B cell (primary cell): ENCODE measurements around the gene DCLK1. TPM values are rescaled to one million over a fixed set of nuclear protein-coding genes. Genes with fewer than 3 reads are reported as not detected.

Experiments
- ATAC-seq: fragments of 200-7000 bp; cut with Tn5 transposase; one replicate; pipeline ENCODE4 v1.10.0; 2021; ENCODE audit warnings: low read depth, mild to moderate bottlenecking, moderate number of reproducible peaks, moderate library complexity
- CTCF ChIA-PET: fragments of 350-600 bp; sonication (Branson Sonifier 250); formaldehyde crosslinking; loops from one replicate; lab custom pipeline; 2021; ENCODE audit warnings: antibody characterized with exemption, inconsistent platforms; lab: Charles Lee
- POLR2A ChIA-PET: fragments of 350-600 bp; sonication (Branson Sonifier 250); formaldehyde crosslinking; loops from one replicate; lab custom pipeline; 2021; ENCODE audit warnings: antibody characterized with exemption; lab: Charles Lee
- DNase-seq: peaks from one replicate; pipeline ENCODE4 v3.0.0; 2013
- H2AFZ ChIP-seq: 2 replicates; pipeline ENCODE4 v1.6.1; 2012; ENCODE audit warnings: mild to moderate bottlenecking, low read depth, low read length; ENCODE audit not compliant: insufficient read depth, poor library complexity, severe bottlenecking
- H3K27ac ChIP-seq, 2 donors: 1 replicate in 1 of 2; 2 replicates in 1 of 2; pipeline ENCODE4 v1.5.1; 2012 to 2013; ENCODE audit warnings: low read length in 2 of 2, mild to moderate bottlenecking in 2 of 2, moderate library complexity in 1 of 2
- H3K27me3 ChIP-seq, 4 experiments: fragments of 200-600 bp in 1 of 4; sonication (generic) in 1 of 4; replicated peaks in 1 of 4; 1 replicate in 2 of 4; 2 replicates in 2 of 4; pipeline versions ENCODE4 v1.6.1 to v1.7.0; 2013 to 2016; ENCODE audit warnings: low read length in 3 of 4, mild to moderate bottlenecking in 2 of 4, mixed read lengths in 1 of 4, moderate library complexity in 1 of 4; ENCODE audit not compliant: insufficient read depth in 4 of 4, control insufficient read depth in 3 of 4; ENCODE audit errors: control extremely low read depth in 1 of 4
- H3K36me3 ChIP-seq, 2 experiments: replicated peaks in 1 of 2; 1 replicate in 1 of 2; 2 replicates in 1 of 2; pipeline versions ENCODE4 v1.6.1 to v1.7.1; 2013; ENCODE audit warnings: low read length in 1 of 2; ENCODE audit not compliant: insufficient read depth in 2 of 2, control insufficient read depth in 1 of 2; ENCODE audit errors: control extremely low read depth in 1 of 2, extremely low read depth in 1 of 2
- H3K4me1 ChIP-seq, 2 donors: fragments of 200-600 bp in 1 of 2; sonication (generic) in 1 of 2; 1 replicate in 1 of 2; 2 replicates in 1 of 2; pipeline versions ENCODE4 v1.5.1 to v1.6.1; 2013 to 2017; ENCODE audit warnings: low read length in 2 of 2; ENCODE audit not compliant: control insufficient read depth in 2 of 2, insufficient read depth in 2 of 2
- H3K4me2 ChIP-seq: replicated peaks from 2 replicates; pipeline ENCODE3; 2012; ENCODE audit warnings: mild to moderate bottlenecking, low read depth, low read length; ENCODE audit not compliant: poor library complexity, severe bottlenecking
- H3K4me3 ChIP-seq, 5 experiments: fragments of 200-600 bp in 1 of 5; sonication (generic) in 1 of 5; 1 replicate in 3 of 5; 2 replicates in 2 of 5; pipeline versions ENCODE4 v1.5.1 to v1.7.0; 2011 to 2016; ENCODE audit warnings: low read length in 4 of 5, mild to moderate bottlenecking in 4 of 5, low read depth in 2 of 5, control low read depth in 1 of 5, moderate library complexity in 1 of 5; ENCODE audit not compliant: insufficient read depth in 1 of 5; ENCODE audit errors: control extremely low read depth in 1 of 5, extremely low read depth in 1 of 5
- H3K79me2 ChIP-seq: fragments of 200-600 bp; sonication (generic); one replicate; pipeline ENCODE4 v1.6.0; 2016; ENCODE audit warnings: low read length; ENCODE audit not compliant: control insufficient read depth, insufficient read depth
- H3K9ac ChIP-seq: fragments of 200-600 bp; sonication (generic); 2 replicates; pipeline ENCODE4 v1.6.1; 2017; ENCODE audit warnings: mild to moderate bottlenecking, low read length, moderate library complexity
- H3K9me3 ChIP-seq, 3 donors: one replicate each; pipeline versions ENCODE4 v1.6.1 to v1.7.1; 2013; ENCODE audit warnings: low read length in 2 of 3; ENCODE audit not compliant: control insufficient read depth in 2 of 3, insufficient read depth in 1 of 3; ENCODE audit errors: control extremely low read depth in 1 of 3
- H4K20me1 ChIP-seq: 2 replicates; pipeline ENCODE4 v1.6.0; 2012; ENCODE audit warnings: mild to moderate bottlenecking, low read length; ENCODE audit not compliant: insufficient read depth, control insufficient read depth, poor library complexity, severe bottlenecking
- H3K27ac Mint-ChIP-seq: one replicate; pipeline ENCODE4 v1.8.0; 2021; ENCODE audit warnings: mixed read lengths
- H3K27me3 Mint-ChIP-seq: one replicate; pipeline ENCODE4 v1.8.0; 2021; ENCODE audit warnings: mixed read lengths
- H3K4me1 Mint-ChIP-seq: one replicate; pipeline ENCODE4 v1.8.0; 2021; ENCODE audit warnings: mixed read lengths
- H3K4me3 Mint-ChIP-seq: one replicate; pipeline ENCODE4 v1.8.0; 2021; ENCODE audit warnings: mixed read lengths
- H3K9me3 Mint-ChIP-seq: one replicate; pipeline ENCODE4 v1.8.0; 2022; ENCODE audit warnings: mixed read lengths; ENCODE audit not compliant: insufficient read depth
- CTCF ChIP-seq: fragments of 200-600 bp; IDR thresholded peaks from one replicate; pipeline ENCODE4 v1.8.0; 2022; ENCODE audit warnings: antibody characterized with exemption, mild to moderate bottlenecking
- EZH2 ChIP-seq: IDR thresholded peaks from 2 replicates; pipeline ENCODE4 v1.6.1; 2012; ENCODE audit warnings: borderline replicate concordance, low read depth, mild to moderate bottlenecking, moderate library complexity, low read length; ENCODE audit not compliant: insufficient read depth, poor library complexity, severe bottlenecking
- WGBS: methylation state at CpG from one replicate; pipeline ENCODE4 v1.1.5; 2013; ENCODE audit warnings: missing lambda C conversion rate; ENCODE audit not compliant: insufficient coverage; 5-methylcytosine and 5-hydroxymethylcytosine counted together
- intact Hi-C: fragments of 100-400 bp; cut with micrococcal nuclease; formaldehyde crosslinking; loops from one replicate; pipeline ENCODE4 v1.10.0; 2022
- polyA plus RNA-seq: library from polyadenylated mRNA; depleted of rRNA; stranded (reverse); fragments of >200 nt; gene quantifications from 2 replicates; pipeline ENCODE4 v1.2.3, GENCODE V29; 2012
- total RNA-seq, 2 donors: library from RNA; stranded (reverse); fragments of 120-200 nt in 1 of 2; gene quantifications; 1 replicate in 1 of 2; 2 replicates in 1 of 2; pipeline versions ENCODE4 v1.2.3 to v1.2.4, GENCODE V29; 2013 to 2022

Gene DCLK1
- total and polyA plus RNA-seq, 2 donors (not counting 1 experiment from before 2014, with no cell fraction given) = not detected

DNA sequence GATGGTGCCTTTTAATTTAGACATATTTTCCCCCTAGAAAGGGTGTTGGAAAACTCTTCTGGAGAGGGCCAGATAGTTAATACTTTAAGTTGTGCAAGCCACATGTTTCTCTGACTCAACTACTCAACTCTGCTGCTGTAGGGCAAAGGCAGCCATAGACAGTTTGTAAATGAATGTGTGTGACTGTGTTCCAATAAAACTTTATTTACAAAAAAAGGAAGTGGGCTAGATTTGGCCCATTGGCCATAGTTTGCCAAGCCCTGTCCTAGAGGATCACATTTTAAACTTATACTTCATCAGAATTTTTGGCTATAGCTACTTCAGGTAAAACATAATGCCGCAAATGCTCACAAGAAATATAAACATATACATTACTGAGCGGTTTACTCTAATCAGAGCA, 348.4 kb downstream of the DCLK1 start:
- H3K4me3 Mint-ChIP-seq = no peak overlapping the region
- no peak for TF ChIP-seq CTCF

GRCh38 chr13:35781036-35782000, 349.9 kb downstream of the DCLK1 start:
- H3K4me1 ChIP-seq = no peaks in the 10 kb centered on the region
- no peak overlapping the region for H3K9ac ChIP-seq
- H3K27me3 ChIP-seq = no peaks in the 10 kb centered on the region
- Mint-ChIP-seq H3K4me1 (no peaks in the 10 kb centered on the region), H3K4me3 (no peak overlapping the region), H3K27me3 (no peaks in the 10 kb centered on the region), H3K27ac (no peak overlapping the region), H3K9me3 (no peaks in the 10 kb centered on the region)
- ATAC-seq (no peak), DNase-seq (no peak)
- no peak overlapping the region for H3K27ac ChIP-seq
- H3K36me3 ChIP-seq = no peaks in the 10 kb centered on the region
- POLR2A ChIA-PET = no interaction called here
- CTCF ChIA-PET = no interaction called here
- intact Hi-C loops = no loop called here
- WGBS = 89% methylated on average over 4 of the region's 7 CpGs
- TF ChIP-seq CTCF = no peak
- TF ChIP-seq EZH2 = no peak
- no peak overlapping the region for H3K4me2 ChIP-seq
- H2AFZ ChIP-seq = no peak overlapping the region
- H3K4me3 ChIP-seq = no peak overlapping the region
- H4K20me1 ChIP-seq = no peaks in the 10 kb centered on the region
- no peaks in the 10 kb centered on the region for H3K9me3 ChIP-seq
- no peaks in the 10 kb centered on the region for H3K79me2 ChIP-seq

More for the DNA sequence above, 348.4 kb downstream of the DCLK1 start:
- Histone ChIP-seq H3K4me2 (no peak overlapping the region), H3K9me3 (no peaks in the 10 kb centered on the region), H3K4me3 (no peak overlapping the region), H2AFZ (no peak overlapping the region), H3K36me3 (no peaks in the 10 kb centered on the region), H3K79me2 (no peaks in the 10 kb centered on the region), H4K20me1 (no peaks in the 10 kb centered on the region), H3K4me1 (no peaks in the 10 kb centered on the region), H3K27me3 (no peaks in the 10 kb centered on the region), H3K9ac (no peak overlapping the region), H3K27ac (no peak overlapping the region)
- ChIA-PET POLR2A (no interaction called here), CTCF (no interaction called here)
- no peaks in the 10 kb centered on the region for H3K4me1 Mint-ChIP-seq
- no peak for DNase-seq
- no peak for ATAC-seq
- no peak overlapping the region for H3K27ac Mint-ChIP-seq
- WGBS = no CpG with 5 or more reads among the region's 2 CpGs
- H3K9me3 Mint-ChIP-seq = no peaks in the 10 kb centered on the region
- H3K27me3 Mint-ChIP-seq = no peaks in the 10 kb centered on the region
- intact Hi-C loops = no loop called here
